Hindlimb muscle (tissue), 1 donor: ENCODE results near the gene PNPLA3. TPM values are rescaled to one million over a fixed set of nuclear protein-coding genes. Genes with fewer than 3 reads are reported as not detected.
A peak's percentile ranks its signal among the peaks of the same experiment; 100 is the strongest.

ENCODE experiments used
- DNase-seq: peaks from one replicate; pipeline ENCODE4 v3.0.0-alpha.2; 2013
- polyA plus RNA-seq: library from polyadenylated mRNA; unstranded; fragments of 120-200 nt; gene quantifications from one replicate; pipeline ENCODE4 v1.2.1, GENCODE V29; 2013; ENCODE audit not compliant: insufficient read length

Gene PNPLA3
- 0.39 TPM for polyA plus RNA-seq

DNA sequence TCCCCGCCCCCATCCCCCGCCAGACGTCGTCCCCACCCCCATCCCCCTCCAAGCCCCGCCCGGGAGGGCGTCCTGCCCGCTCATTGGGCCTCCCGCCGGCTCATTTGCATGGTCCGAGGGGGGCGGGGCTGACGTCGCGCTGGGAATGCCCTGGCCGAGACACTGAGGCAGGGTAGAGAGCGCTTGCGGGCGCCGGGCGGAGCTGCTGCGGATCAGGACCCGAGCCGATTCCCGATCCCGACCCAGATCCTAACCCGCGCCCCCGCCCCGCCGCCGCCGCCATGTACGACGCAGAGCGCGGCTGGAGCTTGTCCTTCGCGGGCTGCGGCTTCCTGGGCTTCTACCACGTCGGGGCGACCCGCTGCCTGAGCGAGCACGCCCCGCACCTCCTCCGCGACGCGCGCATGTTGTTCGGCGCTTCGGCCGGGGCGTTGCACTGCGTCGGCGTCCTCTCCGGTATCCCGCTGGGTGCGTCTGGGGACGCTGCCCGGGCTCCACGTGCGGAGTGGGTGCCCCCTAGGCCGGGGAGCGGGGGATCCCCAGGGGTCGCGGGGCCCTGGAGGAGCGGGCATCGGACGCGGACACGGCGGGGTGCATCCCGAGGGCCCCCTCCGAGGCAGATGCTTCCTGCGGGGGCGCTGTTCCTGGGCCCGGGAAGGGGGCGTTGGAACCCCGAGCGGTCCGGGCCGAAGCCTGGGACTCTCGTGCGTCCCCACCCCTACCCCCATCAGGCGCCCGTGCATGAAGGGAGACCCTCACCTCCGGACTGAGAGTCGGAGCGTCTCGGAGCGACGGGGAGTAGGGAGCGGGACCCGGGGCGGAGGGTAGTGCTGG is at the start of gene PNPLA3:
PNPLA3 (plus strand) TSS at position 175 of the 834 bp plus-strand sequence; CDS start at position 282, 107 bp downstream.
- DNase-seq, result peak; percentile 91

DNA sequence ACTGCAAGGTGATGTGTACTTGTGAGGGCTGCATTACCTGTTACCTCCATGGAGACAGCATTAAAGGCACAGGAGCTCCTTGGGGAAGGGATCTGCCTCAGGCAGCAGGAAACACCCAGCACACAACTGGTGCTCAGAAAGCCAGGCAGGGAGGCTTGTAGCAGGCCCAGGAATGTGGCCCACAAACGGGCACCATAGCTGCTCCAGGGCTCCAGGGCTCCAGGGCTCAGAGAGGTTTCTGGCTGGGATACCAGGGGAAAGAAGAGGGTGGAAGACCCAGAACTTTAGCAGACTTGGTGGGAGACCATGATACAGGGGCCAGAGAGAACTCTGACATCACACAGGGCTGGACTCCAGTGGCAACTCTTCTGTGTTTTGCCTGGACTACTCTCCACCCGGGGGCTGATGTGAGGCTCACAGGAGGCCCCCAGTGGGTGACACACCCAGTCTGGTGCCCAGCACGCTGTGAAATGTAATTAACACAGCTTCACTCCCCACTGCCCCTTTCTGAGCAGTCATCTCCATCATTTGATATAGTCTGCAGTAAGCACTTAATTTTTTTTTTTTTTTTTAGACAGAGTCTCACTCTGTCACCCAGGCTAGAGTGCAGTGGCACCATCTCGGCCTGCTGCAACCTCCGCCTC is 46.6 kb upstream of the PNPLA3 start:
- DNase-seq, result no peak

DNA sequence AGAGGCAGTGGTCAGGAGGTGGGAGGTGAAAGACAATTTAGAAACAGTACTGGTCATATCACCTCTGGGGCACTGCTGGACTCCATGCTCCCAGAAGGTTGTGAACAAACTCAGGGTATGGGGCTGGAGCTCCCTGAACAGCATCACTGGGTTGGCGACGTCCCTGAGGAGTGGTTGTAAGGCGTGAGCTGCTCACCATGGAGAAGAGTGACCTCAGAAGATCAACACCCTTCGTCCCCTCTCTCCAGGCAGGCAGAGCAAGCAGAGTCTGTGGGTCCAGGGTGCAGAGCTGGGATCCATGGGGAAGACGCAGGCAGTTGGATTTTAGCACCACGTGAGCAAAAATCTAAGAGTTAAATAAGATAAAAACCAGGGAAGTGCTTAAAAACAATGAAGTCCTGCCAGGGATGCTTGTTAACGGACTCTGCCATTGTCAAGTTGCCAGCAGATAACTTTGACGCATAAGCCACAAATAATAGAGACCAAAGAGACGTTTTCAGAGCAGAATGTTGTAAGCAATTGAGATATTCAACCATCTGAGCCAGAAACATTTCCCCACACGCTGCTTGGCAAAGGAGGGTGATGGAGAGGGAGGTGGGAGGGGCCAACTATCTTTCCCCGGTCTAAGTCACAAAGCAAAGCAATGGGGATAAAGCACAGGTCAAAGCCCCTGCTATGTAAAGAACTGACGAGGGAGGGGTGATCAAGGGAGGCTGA is 45.4 kb upstream of the PNPLA3 start:
- DNase-seq, result no peak

DNA sequence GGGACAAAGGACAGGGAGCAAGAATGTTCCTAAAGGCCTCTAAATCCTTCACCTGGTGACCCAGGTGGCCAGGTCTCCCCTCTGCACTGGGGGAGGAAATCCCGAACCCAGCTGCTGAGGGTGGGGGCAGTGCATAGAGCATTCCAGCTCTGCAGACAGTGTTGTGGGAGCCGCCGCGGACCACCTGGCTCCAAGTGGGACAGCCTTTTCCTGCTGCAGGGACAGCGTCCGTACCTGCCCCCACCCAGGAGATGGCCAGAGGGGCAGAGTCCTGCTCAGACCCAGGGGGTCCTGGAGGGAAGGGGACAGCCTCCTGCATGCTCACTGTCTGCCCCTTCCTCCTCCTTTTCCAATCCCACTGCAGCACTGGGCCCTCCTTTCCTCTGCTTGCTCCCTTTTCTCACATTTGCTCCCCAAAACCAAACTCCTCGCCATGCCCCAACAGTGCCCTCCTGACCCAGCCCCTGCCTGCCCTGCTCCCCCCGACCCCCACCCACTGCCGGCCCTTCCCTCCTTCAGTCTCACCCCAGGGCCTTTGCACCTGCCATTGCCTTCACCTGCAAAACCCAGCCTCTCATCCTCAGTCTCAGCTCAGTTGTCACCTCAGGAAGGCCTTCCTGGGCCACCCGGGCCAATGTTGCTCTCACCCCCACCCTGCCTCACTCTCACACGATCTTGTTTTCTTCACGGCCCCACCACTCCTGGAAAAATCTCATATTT is 44.6 kb upstream of the PNPLA3 start:
- DNase-seq, result no peak

GRCh38 chr22:43879901-43880540 is 43.6 kb upstream of the PNPLA3 start:
- DNase-seq, result no peak

- no peak for DNase-seq
Measured at GRCh38 chr22:43880541-43880991, 43.0 kb upstream of the PNPLA3 start.

GRCh38 chr22:43881091-43882061 is 42.2 kb upstream of the PNPLA3 start:
- DNase-seq, result no peak

DNA sequence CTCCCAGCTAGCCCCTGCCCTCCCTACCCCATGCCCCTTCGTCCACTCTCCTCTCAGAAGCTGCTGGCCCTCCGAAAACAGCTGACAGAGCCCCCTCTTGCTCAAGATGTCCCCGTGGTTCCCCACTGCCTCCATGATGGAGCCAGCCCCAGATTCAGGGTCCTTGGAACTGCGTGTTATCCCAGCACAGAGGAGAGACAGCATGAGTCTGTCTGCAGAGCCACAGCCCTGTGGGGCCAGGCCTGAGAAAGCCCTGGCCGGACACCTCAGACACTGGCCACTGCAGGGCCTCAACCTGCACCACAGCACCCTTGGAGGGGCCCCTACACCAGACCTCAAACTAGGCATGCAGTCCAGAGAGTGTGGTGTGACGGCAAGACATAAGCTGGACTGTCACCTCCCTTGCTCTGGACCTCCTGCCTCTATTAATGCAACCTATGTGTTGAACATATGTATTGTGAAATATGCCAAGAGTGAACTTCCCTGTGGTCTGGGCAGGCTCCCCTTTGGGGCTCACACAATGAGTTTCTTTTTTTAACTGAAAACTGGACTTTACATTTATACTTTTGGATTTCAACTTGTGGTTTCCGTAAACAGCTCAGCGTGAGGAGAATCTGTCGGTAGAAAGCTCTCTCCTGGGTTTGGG is 41.4 kb upstream of the PNPLA3 start:
- no peak for DNase-seq

- no peak for DNase-seq
Measured at GRCh38 chr22:43883012-43883661, 40.5 kb upstream of the PNPLA3 start.

DNA sequence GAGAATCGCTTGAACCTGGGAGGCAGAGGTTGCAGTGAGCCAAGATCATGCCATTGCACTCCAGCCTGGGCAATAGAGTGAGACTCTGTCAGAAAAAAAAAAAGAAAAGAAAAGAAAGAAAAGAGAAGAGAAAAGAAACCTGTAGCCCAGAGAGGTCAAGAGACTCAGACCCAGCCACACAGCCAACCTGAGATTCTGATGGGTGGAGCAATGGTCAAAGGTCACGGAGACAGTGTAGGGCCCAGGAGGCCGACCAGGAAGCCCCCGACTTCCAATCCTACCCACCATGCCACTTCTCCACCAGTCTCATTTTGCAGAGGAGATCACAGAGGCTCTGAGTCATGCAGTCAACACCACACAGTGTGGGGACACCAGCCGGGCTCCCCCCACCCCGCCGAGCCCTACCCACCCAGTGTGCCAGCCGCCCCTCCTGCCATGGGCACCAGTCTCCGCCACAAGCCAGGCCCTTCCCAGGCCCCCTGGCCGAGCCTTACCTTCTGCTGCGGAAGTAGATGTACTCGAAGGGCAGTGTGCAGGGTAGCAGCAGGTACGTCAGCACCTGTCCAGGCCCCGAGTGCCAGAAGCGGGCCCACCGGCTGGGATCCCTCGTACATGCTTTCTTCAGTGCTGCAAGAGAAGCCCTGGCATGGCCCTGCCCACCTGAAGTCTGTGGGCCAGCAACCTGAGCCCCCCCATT is 39.7 kb upstream of the PNPLA3 start:
- no peak for DNase-seq

DNA sequence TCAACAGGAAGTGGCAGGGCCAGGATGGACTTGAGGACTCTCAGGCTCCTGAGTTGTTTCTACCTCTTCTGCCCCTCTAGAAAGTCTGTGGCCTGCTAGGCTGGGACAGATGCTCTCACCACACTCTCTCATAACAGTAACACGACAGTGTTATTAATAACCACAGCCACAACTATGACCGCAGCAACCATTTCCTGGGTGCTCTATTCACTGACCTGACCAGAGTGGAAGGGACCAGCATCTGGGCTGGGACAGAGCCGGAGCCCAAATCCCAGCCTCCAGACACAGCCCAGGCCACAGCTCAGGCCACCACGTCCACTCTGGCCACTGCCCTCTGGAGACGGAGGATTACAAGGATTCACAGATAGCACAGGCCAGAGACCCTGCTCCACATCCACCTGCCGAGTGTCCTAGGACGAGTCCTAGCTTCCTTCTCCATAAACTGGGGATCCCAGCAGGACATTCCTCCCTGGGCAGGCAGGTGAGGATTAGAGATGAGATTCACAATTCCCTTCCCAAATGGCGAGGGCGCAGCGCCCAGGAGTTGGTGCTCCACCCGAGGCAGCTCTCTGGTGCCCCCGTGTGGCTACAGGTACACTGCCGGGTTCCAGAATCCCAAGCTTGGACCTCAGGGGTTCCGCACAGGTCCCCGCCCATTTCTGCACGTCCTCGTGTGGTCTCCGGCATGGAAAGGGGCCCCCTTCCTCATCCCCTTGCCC is 38.8 kb upstream of the PNPLA3 start:
- DNase-seq, result no peak

DNA sequence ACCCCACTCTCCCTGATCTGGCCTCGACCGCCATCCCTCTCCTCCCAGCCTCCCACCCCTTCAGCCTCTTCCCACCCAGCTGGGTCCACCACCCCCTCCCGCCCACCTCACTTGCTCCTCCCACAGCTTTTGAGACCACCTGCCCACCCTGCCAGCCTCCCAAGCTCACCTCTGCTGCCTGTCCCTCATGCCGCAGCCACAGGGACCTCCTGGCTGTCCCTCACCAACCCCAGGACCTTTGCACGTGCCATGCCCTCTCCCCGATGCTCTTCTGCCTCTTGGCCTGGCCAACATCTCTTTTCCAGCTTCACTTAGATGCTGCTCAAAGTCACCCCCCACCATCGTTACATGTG is 38.3 kb upstream of the PNPLA3 start:
- no peak for DNase-seq

DNA sequence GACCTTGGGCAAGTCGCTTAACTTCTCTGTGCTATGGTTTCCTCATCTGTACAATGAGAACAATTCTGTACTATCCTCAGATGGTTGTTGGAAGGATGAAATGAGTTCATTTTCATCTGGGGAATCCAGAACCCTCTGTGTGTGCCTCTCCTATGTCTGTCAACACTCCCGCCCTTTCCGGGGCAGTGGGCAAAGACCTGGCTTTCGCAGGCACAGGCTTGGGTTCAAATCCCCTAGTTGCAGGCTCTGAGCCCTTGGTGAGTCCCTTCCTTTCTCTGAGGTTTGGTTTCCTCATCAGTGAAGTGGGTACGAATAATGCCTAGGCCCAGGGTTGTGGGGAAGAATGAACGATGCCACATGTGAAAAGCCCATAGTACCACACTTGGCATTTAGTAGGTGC is 37.8 kb upstream of the PNPLA3 start:
- no peak for DNase-seq

- DNase-seq, result no peak
Measured at GRCh38 chr22:43886231-43886630, 37.4 kb upstream of the PNPLA3 start.

DNA sequence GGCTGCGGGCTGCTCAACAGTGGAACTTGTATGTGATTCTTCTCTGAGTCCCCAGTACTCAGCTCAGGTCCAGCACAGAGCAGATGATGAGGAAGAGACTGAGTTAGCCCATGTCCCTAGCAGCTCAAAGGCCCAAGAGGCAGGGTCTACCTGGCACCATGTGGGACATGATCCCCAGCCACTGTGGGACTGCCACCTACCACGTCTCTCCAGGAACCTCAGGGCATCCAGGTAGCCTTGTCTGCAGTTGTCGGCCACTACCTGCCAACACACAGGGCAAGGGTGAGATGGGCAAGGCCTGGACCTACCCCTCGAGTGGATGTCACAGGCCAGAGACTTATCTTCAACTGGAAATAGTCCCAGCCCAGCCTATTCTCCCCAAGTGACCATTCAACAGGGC is 36.2 kb upstream of the PNPLA3 start:
- DNase-seq, result no peak

GRCh38 chr22:43888740-43889139 is 34.9 kb upstream of the PNPLA3 start:
- no peak for DNase-seq

DNA sequence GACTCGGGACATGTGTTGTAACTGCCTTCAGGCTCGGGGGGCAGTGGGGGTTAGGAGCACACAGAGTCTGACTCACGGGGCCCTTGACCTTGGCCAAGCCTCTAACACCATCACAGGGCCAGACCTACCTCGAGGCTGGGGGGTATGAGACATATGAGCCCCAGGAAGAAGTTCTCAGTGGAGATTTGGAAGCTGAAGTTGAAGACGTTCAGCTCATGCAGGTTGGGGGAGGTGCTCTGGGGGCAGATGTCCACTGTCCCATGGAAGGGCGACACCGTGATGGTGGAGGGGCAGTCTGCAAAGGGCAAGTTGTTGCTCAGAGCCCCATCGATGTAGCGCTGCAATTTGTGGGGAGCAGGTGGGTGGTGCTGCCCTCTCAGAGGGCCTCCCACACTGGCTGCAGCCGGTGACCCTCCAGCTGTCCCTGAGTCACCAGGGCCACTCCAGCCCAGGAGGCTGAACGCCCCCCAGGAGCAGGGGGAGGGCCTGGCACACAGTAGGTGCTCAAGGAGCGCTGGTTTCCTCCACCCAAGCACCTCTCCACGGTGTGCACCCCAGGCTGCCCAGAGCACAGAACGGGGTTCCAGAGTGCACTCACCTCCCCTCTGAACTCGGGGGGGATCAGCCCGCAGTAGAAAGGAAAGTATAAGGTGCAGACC is 34.3 kb upstream of the PNPLA3 start:
- DNase-seq, result no peak

GRCh38 chr22:43889860-43890253 is 33.7 kb upstream of the PNPLA3 start:
- no peak for DNase-seq
